SU-DHL-6 (cell line): Measurements from ENCODE around the gene CCL13.

Source experiments
- CTCF ChIP-seq: fragments of 200-600 bp; sonication (generic); IDR thresholded peaks from one replicate; pipeline ENCODE4 v1.5.1; 2017; ENCODE audit warnings: antibody characterized with exemption, mild to moderate bottlenecking, low read length, moderate library complexity; ENCODE audit not compliant: insufficient read depth, poor library complexity, severe bottlenecking
- EZH2phosphoT487 ChIP-seq: fragments of 200-600 bp; sonication (generic), shearing (Covaris generic); conservative IDR thresholded peaks from 2 replicates; pipeline ENCODE4 v1.6.1; 2018; ENCODE audit warnings: mild to moderate bottlenecking, antibody characterized with exemption, low read length, moderate library complexity, mixed read lengths

- TF ChIP-seq CTCF: no peak
- no peak for TF ChIP-seq EZH2phosphoT487
These were observed 44.9 kb downstream of the CCL13 start for GRCh38 chr17:34401165-34401564.
